ENCODE results near the gene INSC. TPM values are rescaled to one million over a fixed set of nuclear protein-coding genes. Genes with fewer than 3 reads are reported as not detected.

INSC gene
- total and polyA plus RNA-seq, 2 experiments from 2014 or later: 0.97 to 1.5 TPM

- H3K4me2 ChIP-seq: no peak overlapping the region
- H3F3A ChIP-seq (replicated peaks; ENCODE audit: low read depth): no peaks in the 10 kb centered on the region
- H3K36me3 ChIP-seq (ENCODE audit: insufficient read depth): no peaks in the 10 kb centered on the region
- no peaks in the 10 kb centered on the region for H3K36me3 Mint-ChIP-seq (ENCODE audit: low read depth)
- peaks cover 12% of the 10 kb centered on the region for H3K27me3 ChIP-seq (ENCODE audit: insufficient read depth)
- no peak overlapping the region for H2AFZ ChIP-seq
- no peaks in the 10 kb centered on the region for H4K20me1 ChIP-seq (replicated peaks; ENCODE audit: insufficient read depth)
- H3K4me1 Mint-ChIP-seq: peaks cover 2% of the 10 kb centered on the region; the same call in 2 of the 3 replicates
- no peak overlapping the region for H3K4me3 ChIP-seq
- H3K27ac Mint-ChIP-seq: no peak overlapping the region
- ATAC-seq (no peak), DNase-seq (ENCODE audit: low spot score) (no peak)
- 0 out of 2 replicates have a peak, but pooled peaks cover 3% of the 10 kb centered on the region for H3K4me1 ChIP-seq (ENCODE audit: insufficient read depth)
- no peaks in the 10 kb centered on the region for H3K79me2 ChIP-seq (replicated peaks; ENCODE audit: insufficient read depth)
- H3K27ac ChIP-seq (ENCODE audit: low read depth): no peak overlapping the region
- H3K9me2 ChIP-seq (ENCODE audit: insufficient read depth): no peaks in the 10 kb centered on the region
- TF ChIP-seq ETS1 (IDR thresholded peaks at IDR 0.05) (no peak), REST (IDR thresholded peaks at IDR 0.05; ENCODE audit: unreplicated experiment) (no peak), POLR2AphosphoS5 (IDR thresholded peaks at IDR 0.05; ENCODE audit: low read depth) (no peak), EZH2 (IDR thresholded peaks at IDR 0.05; ENCODE audit: low read depth, unreplicated experiment) (no peak), ZNF462 (CRISPR knock-in tag; IDR thresholded peaks at IDR 0.05) (no peak), JUNB (IDR thresholded peaks at IDR 0.05; ENCODE audit: unreplicated experiment) (no peak), ZNF331 (CRISPR knock-in tag; IDR thresholded peaks at IDR 0.05; ENCODE audit: low read depth) (no peak), ZNF114 (CRISPR knock-in tag; IDR thresholded peaks at IDR 0.05) (no peak), STAT1 (IDR thresholded peaks at IDR 0.05; ENCODE audit: unreplicated experiment) (no peak), NANOG (IDR thresholded peaks at IDR 0.05; ENCODE audit: borderline replicate concordance) (no peak), CTCF (conservative IDR thresholded peaks at IDR 0.05; ENCODE audit: low read depth in 2 of 2) (no peak), CREB1 (CRISPR knock-in tag; IDR thresholded peaks at IDR 0.05; ENCODE audit: low read depth) (no peak), EZH2phosphoT487 (IDR thresholded peaks at IDR 0.05; ENCODE audit: unreplicated experiment) (no peak)
- no peaks in the 10 kb centered on the region for H3K9me3 Mint-ChIP-seq
- peaks cover 15% of the 10 kb centered on the region for H3K27me3 Mint-ChIP-seq (ENCODE audit: insufficient read depth, low read depth, poor library complexity)
- H3K4me3 Mint-ChIP-seq: no peak overlapping the region
Measured at GRCh38 chr11:15119826-15120225, 5.1 kb downstream of the INSC start.

Measured in GM23338 (cell line).